Transverse colon (tissue), 4 donors: ENCODE results near the gene GFAP.

Experiments used
- EP300 ChIP-seq: sonication (generic); formaldehyde crosslinking; IDR thresholded peaks from one replicate; pipeline ENCODE4 v1.6.1; 2017; ENCODE audit warnings: antibody characterized with exemption, low read depth
- POLR2A ChIP-seq: fragments of 450-650 bp; IDR thresholded peaks from one replicate; pipeline ENCODE4 v1.6.1; 2016; ENCODE audit warnings: antibody characterized with exemption, mild to moderate bottlenecking, moderate library complexity
- POLR2AphosphoS5 ChIP-seq, 3 donors: sonication (generic); formaldehyde crosslinking; IDR thresholded peaks; one replicate each; pipeline ENCODE4 v1.6.1; 2016; ENCODE audit warnings: antibody characterized with exemption in 3 of 3
- TF ChIP-seq, protein P1 (sequence below), 5 experiments: fragments of 200-600 bp in 3 of 5; fragments of 450-650 bp in 2 of 5; sonication (generic) in 3 of 5; IDR thresholded peaks; 1 replicate in 2 of 5; 2 replicates in 3 of 5; pipeline ENCODE4 v1.5.1; 2016 to 2017; ENCODE audit warnings: antibody characterized with exemption in 5 of 5, inconsistent platforms in 3 of 5, mild to moderate bottlenecking in 2 of 5, moderate library complexity in 1 of 5

DNA sequence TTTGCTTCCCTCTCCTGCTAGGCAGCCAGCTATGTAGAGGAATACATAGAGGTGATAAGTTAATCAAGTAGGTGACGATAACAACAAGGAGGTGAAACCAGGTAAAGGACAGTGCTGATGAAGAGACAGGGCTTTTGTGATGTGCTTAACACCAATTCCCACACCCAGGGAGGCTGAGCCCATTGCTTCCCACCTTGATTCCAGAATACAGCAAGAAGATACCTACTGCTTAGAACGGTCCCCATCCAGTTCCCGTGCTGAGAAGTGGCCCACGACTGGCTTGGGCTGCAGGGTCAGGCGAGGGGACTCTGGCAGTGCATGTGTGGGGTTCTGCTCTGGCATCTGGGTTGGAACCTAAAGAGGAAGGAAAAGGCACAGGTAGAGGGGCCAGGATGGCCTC lies 16.1 kb upstream of the GFAP start:
- no peak for TF ChIP-seq POLR2AphosphoS5 (IDR thresholded peaks at IDR 0.05)
- TF ChIP-seq EP300 = no peak
- TF ChIP-seq, protein P1, sequence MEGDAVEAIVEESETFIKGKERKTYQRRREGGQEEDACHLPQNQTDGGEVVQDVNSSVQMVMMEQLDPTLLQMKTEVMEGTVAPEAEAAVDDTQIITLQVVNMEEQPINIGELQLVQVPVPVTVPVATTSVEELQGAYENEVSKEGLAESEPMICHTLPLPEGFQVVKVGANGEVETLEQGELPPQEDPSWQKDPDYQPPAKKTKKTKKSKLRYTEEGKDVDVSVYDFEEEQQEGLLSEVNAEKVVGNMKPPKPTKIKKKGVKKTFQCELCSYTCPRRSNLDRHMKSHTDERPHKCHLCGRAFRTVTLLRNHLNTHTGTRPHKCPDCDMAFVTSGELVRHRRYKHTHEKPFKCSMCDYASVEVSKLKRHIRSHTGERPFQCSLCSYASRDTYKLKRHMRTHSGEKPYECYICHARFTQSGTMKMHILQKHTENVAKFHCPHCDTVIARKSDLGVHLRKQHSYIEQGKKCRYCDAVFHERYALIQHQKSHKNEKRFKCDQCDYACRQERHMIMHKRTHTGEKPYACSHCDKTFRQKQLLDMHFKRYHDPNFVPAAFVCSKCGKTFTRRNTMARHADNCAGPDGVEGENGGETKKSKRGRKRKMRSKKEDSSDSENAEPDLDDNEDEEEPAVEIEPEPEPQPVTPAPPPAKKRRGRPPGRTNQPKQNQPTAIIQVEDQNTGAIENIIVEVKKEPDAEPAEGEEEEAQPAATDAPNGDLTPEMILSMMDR (IDR thresholded peaks at IDR 0.05) = no peak
- TF ChIP-seq POLR2A = no peak
